SK-N-SH (cell line): ENCODE results near the gene TMEM106C. TPM values are rescaled to one million over a fixed set of nuclear protein-coding genes. Genes with fewer than 3 reads are reported as not detected.

Experiments
- CTCF ChIA-PET: fragments of 300-600, 350-600 bp; formaldehyde crosslinking; extraction: SDS; loops from one replicate; lab custom pipeline; 2021; lab: Yijun Ruan, JAX
- POLR2A ChIA-PET: fragments of 350-600 bp; sonication (Branson Sonifier 250); formaldehyde crosslinking; extraction: SDS; loops from one replicate; lab custom pipeline; 2020; ENCODE audit warnings: antibody characterized with exemption, inconsistent platforms; lab: Yijun Ruan, JAX
- DNase-seq: peaks from one replicate; pipeline ENCODE4 v3.0.0; 2012
- H2AFZ ChIP-seq: fragments of 200-600 bp; sonication (generic); 2 replicates; pipeline ENCODE4 v1.8.1; 2016; ENCODE audit warnings: antibody characterized with exemption, mild to moderate bottlenecking, low read depth
- H3F3A ChIP-seq: fragments of 200-600 bp; sonication (generic); replicated peaks from 2 replicates; pipeline ENCODE3; 2016; ENCODE audit warnings: antibody characterized with exemption, mild to moderate bottlenecking; ENCODE audit not compliant: insufficient read depth
- H3K27ac ChIP-seq, 2 experiments: fragments of 200-500 bp in 1 of 2; fragments of 200-600 bp in 1 of 2; sonication (Bioruptor generic) in 1 of 2; sonication (generic), shearing (Covaris generic) in 1 of 2; 2 replicates each; pipeline versions ENCODE4 v1.5.1 to v1.6.1; 2014 to 2016; ENCODE audit warnings: low read depth in 2 of 2, inconsistent platforms in 1 of 2, low read length in 1 of 2, mild to moderate bottlenecking in 1 of 2, mixed read lengths in 1 of 2
- H3K27me3 ChIP-seq: fragments of 200-600 bp; sonication (generic), shearing (Covaris generic); 2 replicates; pipeline ENCODE4 v1.6.1; 2016; ENCODE audit warnings: mixed run types; ENCODE audit not compliant: insufficient read depth
- H3K36me3 ChIP-seq, 2 experiments: fragments of 200-500 bp in 1 of 2; fragments of 200-600 bp in 1 of 2; sonication (Bioruptor generic) in 1 of 2; sonication (generic) in 1 of 2; replicated peaks in 1 of 2; 2 replicates each; pipeline versions ENCODE3 to v1.5.1; 2014 to 2016; ENCODE audit warnings: low read length in 1 of 2, mild to moderate bottlenecking in 1 of 2; ENCODE audit not compliant: insufficient read depth in 2 of 2, control insufficient read depth in 1 of 2
- H3K4me1 ChIP-seq, 2 experiments: fragments of 200-500 bp in 1 of 2; fragments of 200-600 bp in 1 of 2; sonication (Bioruptor generic) in 1 of 2; sonication (generic), shearing (Covaris generic) in 1 of 2; 2 replicates each; pipeline versions ENCODE4 v1.5.1 to v1.6.1; 2014 to 2016; ENCODE audit warnings: low read depth in 1 of 2, low read length in 1 of 2, mixed run types in 1 of 2; ENCODE audit not compliant: insufficient read depth in 2 of 2, control insufficient read depth in 1 of 2
- H3K4me2 ChIP-seq: fragments of 200-600 bp; sonication (generic), shearing (Covaris generic); 2 replicates; pipeline ENCODE4 v1.6.1; 2017; ENCODE audit warnings: mixed run types
- H3K4me3 ChIP-seq, 2 experiments: fragments of 200-500 bp in 1 of 2; fragments of 200-600 bp in 1 of 2; sonication (Bioruptor generic) in 1 of 2; sonication (generic), shearing (Covaris generic) in 1 of 2; 2 replicates each; pipeline versions ENCODE4 v1.5.1 to v1.8.1; 2014 to 2016; ENCODE audit warnings: low read depth in 2 of 2, inconsistent platforms in 1 of 2, low read length in 1 of 2, mild to moderate bottlenecking in 1 of 2, mixed read lengths in 1 of 2, moderate library complexity in 1 of 2
- H3K79me2 ChIP-seq: fragments of 200-600 bp; sonication (generic); 2 replicates; pipeline ENCODE4 v1.8.1; 2017; ENCODE audit warnings: mild to moderate bottlenecking; ENCODE audit not compliant: insufficient read depth
- H3K9ac ChIP-seq: fragments of 200-600 bp; sonication (generic); 2 replicates; pipeline ENCODE4 v1.6.1; 2017; ENCODE audit warnings: mixed run types
- H3K9me2 ChIP-seq: fragments of 200-600 bp; sonication (generic); 2 replicates; pipeline ENCODE4 v1.6.1; 2017; ENCODE audit warnings: mixed run types
- H3K9me3 ChIP-seq: fragments of 200-600 bp; sonication (generic); 2 replicates; pipeline ENCODE4 v1.6.1; 2017; ENCODE audit warnings: mixed run types, mild to moderate bottlenecking, moderate library complexity
- H4K20me1 ChIP-seq: fragments of 200-600 bp; sonication (generic); 2 replicates; pipeline ENCODE4 v1.6.1; 2017; ENCODE audit warnings: mild to moderate bottlenecking, mixed run types; ENCODE audit not compliant: insufficient read depth
- CHD2 ChIP-seq: fragments of 150-350 bp; IDR thresholded peaks from 2 replicates; pipeline ENCODE4 v1.6.1; 2018; ENCODE audit warnings: low read length; ENCODE audit not compliant: partially characterized antibody
- FOSL2 ChIP-seq: IDR thresholded peaks from 2 replicates; pipeline ENCODE4 v1.4.0; 2012; ENCODE audit warnings: low read depth, mild to moderate bottlenecking, moderate library complexity, borderline replicate concordance
- FOXM1 ChIP-seq: IDR thresholded peaks from 2 replicates; pipeline ENCODE4 v1.4.0; 2012; ENCODE audit warnings: low read depth, mild to moderate bottlenecking
- GABPA ChIP-seq: IDR thresholded peaks from 2 replicates; pipeline ENCODE4 v1.4.0; 2012; ENCODE audit warnings: low read depth, mild to moderate bottlenecking
- GATA2 ChIP-seq: sonication (generic); formaldehyde crosslinking; IDR thresholded peaks from 2 replicates; pipeline ENCODE4 v1.5.0; 2020; ENCODE audit warnings: mild to moderate bottlenecking, missing genetic modification reagents
- MAX ChIP-seq: IDR thresholded peaks from 2 replicates; pipeline ENCODE4 v1.4.0; 2012; ENCODE audit warnings: low read depth
- RFX5 ChIP-seq: IDR thresholded peaks from 2 replicates; pipeline ENCODE4 v1.6.1; 2012; ENCODE audit warnings: mild to moderate bottlenecking, improper control_type of control experiment, low read length
- SMC3 ChIP-seq: IDR thresholded peaks from 2 replicates; pipeline ENCODE4 v1.6.1; 2012; ENCODE audit warnings: low read depth, low read length, improper control_type of control experiment
- USF2 ChIP-seq: fragments of 150-350 bp; IDR thresholded peaks from 2 replicates; pipeline ENCODE4 v1.6.1; 2017; ENCODE audit warnings: antibody characterized with exemption, low read length, low read depth, borderline replicate concordance
- WGBS: methylation state at CpG from one replicate; pipeline ENCODE4 v1.1.6; 2017; ENCODE audit warnings: low lambda C conversion rate; 5-methylcytosine and 5-hydroxymethylcytosine counted together
- polyA plus RNA-seq, 3 experiments: library from polyadenylated mRNA; depleted of rRNA; stranded (reverse); fragments of >200 nt; gene quantifications; 2 replicates each; pipeline ENCODE4 v1.2.3, GENCODE V29; 2012
- TF ChIP-seq, protein P1 (sequence below): IDR thresholded peaks from 2 replicates; pipeline ENCODE4; 2012
- TF ChIP-seq, protein P2 (sequence below): IDR thresholded peaks from 2 replicates; pipeline ENCODE4 v1.4.0; 2012; ENCODE audit warnings: low read depth, borderline replicate concordance
- TF ChIP-seq, protein P3 (sequence below): fragments of 200-600 bp; sonication (generic); IDR thresholded peaks from 2 replicates; pipeline ENCODE4 v1.6.1; 2017; ENCODE audit warnings: antibody characterized with exemption, mild to moderate bottlenecking, moderate library complexity

Gene TMEM106C
- polyA plus RNA-seq, 1 of the 3 experiments (the other 2 are of a cell fraction) = 133 TPM

DNA sequence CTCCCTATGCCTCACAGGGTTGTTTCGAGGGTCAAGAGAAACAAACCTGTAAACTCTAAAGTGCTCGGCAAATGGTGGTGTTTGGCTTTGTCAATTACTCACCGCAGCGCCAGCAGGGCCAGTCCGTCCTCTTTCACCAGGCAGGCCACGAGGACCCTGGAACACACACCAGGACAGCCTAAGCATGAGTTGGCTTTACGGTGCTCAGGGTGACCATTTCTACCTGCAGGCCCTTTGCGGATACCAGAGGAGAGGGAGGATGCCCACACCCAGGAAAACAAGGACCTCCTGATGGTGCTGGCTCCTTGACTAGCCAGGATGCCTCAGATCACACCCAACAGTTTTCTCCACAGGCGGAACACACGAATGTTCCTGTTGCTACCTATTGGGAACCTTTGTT lies 29.4 kb downstream of the TMEM106C start (continued):
- TF ChIP-seq MAX (no peak), GABPA (no peak), SMC3 (no peak)

GRCh38 chr12:47993491-47993890 lies 30.1 kb downstream of the TMEM106C start:
- no peak overlapping the region for H3K4me2 ChIP-seq
- DNase-seq = no peak
- no peaks in the 10 kb centered on the region for H4K20me1 ChIP-seq
- no peak overlapping the region for H3K4me3 ChIP-seq
- no peak overlapping the region for H2AFZ ChIP-seq
- peaks cover 39% of the 10 kb centered on the region for H3K27me3 ChIP-seq
- peaks cover 0 to 34% of the 10 kb centered on the region in 2 experiments; a peak in 2 of 4 replicates for H3K4me1 ChIP-seq
- H3K27ac ChIP-seq = no peak overlapping the region
- H3K36me3 ChIP-seq = no peaks in the 10 kb centered on the region
- 52% methylated on average over 3 of the region's 5 CpGs for WGBS
- H3K9me3 ChIP-seq = no peaks in the 10 kb centered on the region
- no peaks in the 10 kb centered on the region for H3K9me2 ChIP-seq
- no peaks in the 10 kb centered on the region for H3K79me2 ChIP-seq
- POLR2A ChIA-PET = no interaction called here
- H3F3A ChIP-seq = no peaks in the 10 kb centered on the region
- CTCF ChIA-PET = interaction anchor here (0.8 to 2.7 kb wide), 8 partner anchors 9 to 221 kb away, joined by 3 to 11 read pairs (median 4); partner anchors contain the start of genes CCDC184, SLC48A1 and TMEM106C
- TF ChIP-seq, protein P1, sequence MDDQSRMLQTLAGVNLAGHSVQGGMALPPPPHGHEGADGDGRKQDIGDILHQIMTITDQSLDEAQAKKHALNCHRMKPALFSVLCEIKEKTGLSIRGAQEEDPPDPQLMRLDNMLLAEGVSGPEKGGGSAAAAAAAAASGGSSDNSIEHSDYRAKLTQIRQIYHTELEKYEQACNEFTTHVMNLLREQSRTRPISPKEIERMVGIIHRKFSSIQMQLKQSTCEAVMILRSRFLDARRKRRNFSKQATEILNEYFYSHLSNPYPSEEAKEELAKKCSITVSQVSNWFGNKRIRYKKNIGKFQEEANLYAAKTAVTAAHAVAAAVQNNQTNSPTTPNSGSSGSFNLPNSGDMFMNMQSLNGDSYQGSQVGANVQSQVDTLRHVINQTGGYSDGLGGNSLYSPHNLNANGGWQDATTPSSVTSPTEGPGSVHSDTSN = no peak
- TF ChIP-seq GABPA = no peak
- TF ChIP-seq CHD2 = no peak
- TF ChIP-seq SMC3 = no peak
- TF ChIP-seq, protein P2, sequence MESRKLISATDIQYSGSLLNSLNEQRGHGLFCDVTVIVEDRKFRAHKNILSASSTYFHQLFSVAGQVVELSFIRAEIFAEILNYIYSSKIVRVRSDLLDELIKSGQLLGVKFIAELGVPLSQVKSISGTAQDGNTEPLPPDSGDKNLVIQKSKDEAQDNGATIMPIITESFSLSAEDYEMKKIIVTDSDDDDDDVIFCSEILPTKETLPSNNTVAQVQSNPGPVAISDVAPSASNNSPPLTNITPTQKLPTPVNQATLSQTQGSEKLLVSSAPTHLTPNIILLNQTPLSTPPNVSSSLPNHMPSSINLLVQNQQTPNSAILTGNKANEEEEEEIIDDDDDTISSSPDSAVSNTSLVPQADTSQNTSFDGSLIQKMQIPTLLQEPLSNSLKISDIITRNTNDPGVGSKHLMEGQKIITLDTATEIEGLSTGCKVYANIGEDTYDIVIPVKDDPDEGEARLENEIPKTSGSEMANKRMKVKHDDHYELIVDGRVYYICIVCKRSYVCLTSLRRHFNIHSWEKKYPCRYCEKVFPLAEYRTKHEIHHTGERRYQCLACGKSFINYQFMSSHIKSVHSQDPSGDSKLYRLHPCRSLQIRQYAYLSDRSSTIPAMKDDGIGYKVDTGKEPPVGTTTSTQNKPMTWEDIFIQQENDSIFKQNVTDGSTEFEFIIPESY = no peak
- TF ChIP-seq GATA2 (CRISPR knock-in tag) = no peak
- no peak overlapping the region for H3K9ac ChIP-seq

- no peak overlapping the region for H2AFZ ChIP-seq
- peaks cover 0 to 26% of the 10 kb centered on the region in 2 experiments; a peak in 2 of 4 replicates for H3K4me1 ChIP-seq
- POLR2A ChIA-PET = no interaction called here
- no peak overlapping the region for H3K4me2 ChIP-seq
- H3K4me3 ChIP-seq = no peak overlapping the region
- H3K79me2 ChIP-seq = no peaks in the 10 kb centered on the region
- no peaks in the 10 kb centered on the region for H3F3A ChIP-seq
- CTCF ChIA-PET = no interaction called here
- H3K9ac ChIP-seq = no peak overlapping the region
- no peaks in the 10 kb centered on the region for H3K9me3 ChIP-seq
- H3K36me3 ChIP-seq = no peaks in the 10 kb centered on the region
- DNase-seq = no peak
- H3K27ac ChIP-seq = no peak overlapping the region
- no peaks in the 10 kb centered on the region for H3K9me2 ChIP-seq
- H3K27me3 ChIP-seq = peaks cover 64% of the 10 kb centered on the region
- WGBS = 95% methylated on average over 4 of the region's 4 CpGs
- no peak for TF ChIP-seq FOSL2
- no peak for TF ChIP-seq FOXM1
- no peak for TF ChIP-seq RFX5
- TF ChIP-seq, protein P2 = no peak
- TF ChIP-seq USF2 = no peak
- TF ChIP-seq, protein P3, sequence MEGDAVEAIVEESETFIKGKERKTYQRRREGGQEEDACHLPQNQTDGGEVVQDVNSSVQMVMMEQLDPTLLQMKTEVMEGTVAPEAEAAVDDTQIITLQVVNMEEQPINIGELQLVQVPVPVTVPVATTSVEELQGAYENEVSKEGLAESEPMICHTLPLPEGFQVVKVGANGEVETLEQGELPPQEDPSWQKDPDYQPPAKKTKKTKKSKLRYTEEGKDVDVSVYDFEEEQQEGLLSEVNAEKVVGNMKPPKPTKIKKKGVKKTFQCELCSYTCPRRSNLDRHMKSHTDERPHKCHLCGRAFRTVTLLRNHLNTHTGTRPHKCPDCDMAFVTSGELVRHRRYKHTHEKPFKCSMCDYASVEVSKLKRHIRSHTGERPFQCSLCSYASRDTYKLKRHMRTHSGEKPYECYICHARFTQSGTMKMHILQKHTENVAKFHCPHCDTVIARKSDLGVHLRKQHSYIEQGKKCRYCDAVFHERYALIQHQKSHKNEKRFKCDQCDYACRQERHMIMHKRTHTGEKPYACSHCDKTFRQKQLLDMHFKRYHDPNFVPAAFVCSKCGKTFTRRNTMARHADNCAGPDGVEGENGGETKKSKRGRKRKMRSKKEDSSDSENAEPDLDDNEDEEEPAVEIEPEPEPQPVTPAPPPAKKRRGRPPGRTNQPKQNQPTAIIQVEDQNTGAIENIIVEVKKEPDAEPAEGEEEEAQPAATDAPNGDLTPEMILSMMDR = no peak
- H4K20me1 ChIP-seq = no peaks in the 10 kb centered on the region
These were observed 32.6 kb downstream of the TMEM106C start for GRCh38 chr12:47995981-47996401.
